Measurements from ENCODE around the gene ARHGAP15.

DNA sequence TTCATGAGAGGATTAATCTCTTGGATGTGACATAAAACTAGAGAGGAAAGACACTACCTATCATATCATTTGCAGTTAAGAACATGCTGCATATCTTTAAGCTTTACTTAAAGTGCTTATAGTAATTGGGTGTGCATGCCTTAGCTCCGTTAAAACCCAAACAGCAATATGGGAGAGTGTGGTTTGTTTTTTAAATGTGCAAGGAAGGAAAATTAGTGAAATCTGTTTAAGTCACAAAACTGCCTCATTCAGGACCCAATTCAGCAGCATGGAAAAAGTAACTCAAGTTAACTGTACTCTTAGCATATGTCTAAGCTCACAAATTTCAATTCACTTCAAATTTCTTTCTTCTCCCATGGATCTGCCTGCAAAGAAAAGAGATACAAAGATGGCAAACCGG lies 182.2 kb downstream of the ARHGAP15 start:
- TF ChIP-seq, protein P1, sequence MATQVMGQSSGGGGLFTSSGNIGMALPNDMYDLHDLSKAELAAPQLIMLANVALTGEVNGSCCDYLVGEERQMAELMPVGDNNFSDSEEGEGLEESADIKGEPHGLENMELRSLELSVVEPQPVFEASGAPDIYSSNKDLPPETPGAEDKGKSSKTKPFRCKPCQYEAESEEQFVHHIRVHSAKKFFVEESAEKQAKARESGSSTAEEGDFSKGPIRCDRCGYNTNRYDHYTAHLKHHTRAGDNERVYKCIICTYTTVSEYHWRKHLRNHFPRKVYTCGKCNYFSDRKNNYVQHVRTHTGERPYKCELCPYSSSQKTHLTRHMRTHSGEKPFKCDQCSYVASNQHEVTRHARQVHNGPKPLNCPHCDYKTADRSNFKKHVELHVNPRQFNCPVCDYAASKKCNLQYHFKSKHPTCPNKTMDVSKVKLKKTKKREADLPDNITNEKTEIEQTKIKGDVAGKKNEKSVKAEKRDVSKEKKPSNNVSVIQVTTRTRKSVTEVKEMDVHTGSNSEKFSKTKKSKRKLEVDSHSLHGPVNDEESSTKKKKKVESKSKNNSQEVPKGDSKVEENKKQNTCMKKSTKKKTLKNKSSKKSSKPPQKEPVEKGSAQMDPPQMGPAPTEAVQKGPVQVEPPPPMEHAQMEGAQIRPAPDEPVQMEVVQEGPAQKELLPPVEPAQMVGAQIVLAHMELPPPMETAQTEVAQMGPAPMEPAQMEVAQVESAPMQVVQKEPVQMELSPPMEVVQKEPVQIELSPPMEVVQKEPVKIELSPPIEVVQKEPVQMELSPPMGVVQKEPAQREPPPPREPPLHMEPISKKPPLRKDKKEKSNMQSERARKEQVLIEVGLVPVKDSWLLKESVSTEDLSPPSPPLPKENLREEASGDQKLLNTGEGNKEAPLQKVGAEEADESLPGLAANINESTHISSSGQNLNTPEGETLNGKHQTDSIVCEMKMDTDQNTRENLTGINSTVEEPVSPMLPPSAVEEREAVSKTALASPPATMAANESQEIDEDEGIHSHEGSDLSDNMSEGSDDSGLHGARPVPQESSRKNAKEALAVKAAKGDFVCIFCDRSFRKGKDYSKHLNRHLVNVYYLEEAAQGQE (IDR thresholded peaks at IDR 0.05; ENCODE audit: insufficient read depth in 1 of 2, low read depth in 2 of 2, low read length in 1 of 2), result no peak
- no peak for TF ChIP-seq CTCF (IDR thresholded peaks at IDR 0.05)
- TF ChIP-seq POLR2AphosphoS5 (IDR thresholded peaks at IDR 0.05; ENCODE audit: low read depth, low read length), result no peak
